NT2/D1 (cell line): ENCODE results near the gene ZNF429.

Source experiments
- SUZ12 ChIP-seq: IDR thresholded peaks from 2 replicates; pipeline ENCODE4 v1.6.1; 2011; ENCODE audit not compliant: insufficient read length, insufficient read depth; ENCODE audit errors: extremely low read depth
- YY1 ChIP-seq: IDR thresholded peaks from 2 replicates; pipeline ENCODE4 v1.6.1; 2011; ENCODE audit not compliant: insufficient read length, insufficient read depth
- ZNF274 ChIP-seq: IDR thresholded peaks from 2 replicates; pipeline ENCODE4 v1.6.1; 2011; ENCODE audit warnings: mild to moderate bottlenecking, low read depth, low read length

DNA sequence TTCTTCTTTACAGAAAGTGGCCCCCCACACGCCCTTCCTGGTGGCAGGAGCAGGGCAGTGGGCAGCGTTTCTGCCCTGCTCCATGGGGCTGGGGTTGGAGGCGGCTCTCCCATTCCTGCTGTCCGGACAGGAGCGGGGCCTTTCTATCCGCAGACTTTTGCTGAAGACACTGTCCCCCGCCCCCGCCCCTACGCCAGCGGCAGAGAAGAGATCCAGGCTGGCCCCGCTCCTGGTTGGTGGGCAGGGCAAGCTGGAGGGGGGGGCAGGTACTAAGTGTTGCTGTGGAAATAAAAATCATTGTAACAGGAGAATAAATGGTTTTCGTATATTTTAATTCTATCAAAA lies 81.7 kb downstream of the ZNF429 start:
- TF ChIP-seq ZNF274 = no peak
- no peak for TF ChIP-seq YY1
- no peak for TF ChIP-seq SUZ12
